Activated gamma-delta T cell (primary cell): ENCODE data around the gene ATP6V0A1.
"Not testable (repeated sequence)": the region's sequence is repeated elsewhere in the genome, so short reads cannot be mapped to it uniquely, and the experiment has no call there.

Experiments used
- DNase-seq: peaks from one replicate; lab custom pipeline; 2025; lab: John Stamatoyannopoulos, UW

Gene ATP6V0A1

GRCh38 chr17:42541041-42541833, 82.6 kb downstream of the ATP6V0A1 start:
- no peak for DNase-seq

DNA sequence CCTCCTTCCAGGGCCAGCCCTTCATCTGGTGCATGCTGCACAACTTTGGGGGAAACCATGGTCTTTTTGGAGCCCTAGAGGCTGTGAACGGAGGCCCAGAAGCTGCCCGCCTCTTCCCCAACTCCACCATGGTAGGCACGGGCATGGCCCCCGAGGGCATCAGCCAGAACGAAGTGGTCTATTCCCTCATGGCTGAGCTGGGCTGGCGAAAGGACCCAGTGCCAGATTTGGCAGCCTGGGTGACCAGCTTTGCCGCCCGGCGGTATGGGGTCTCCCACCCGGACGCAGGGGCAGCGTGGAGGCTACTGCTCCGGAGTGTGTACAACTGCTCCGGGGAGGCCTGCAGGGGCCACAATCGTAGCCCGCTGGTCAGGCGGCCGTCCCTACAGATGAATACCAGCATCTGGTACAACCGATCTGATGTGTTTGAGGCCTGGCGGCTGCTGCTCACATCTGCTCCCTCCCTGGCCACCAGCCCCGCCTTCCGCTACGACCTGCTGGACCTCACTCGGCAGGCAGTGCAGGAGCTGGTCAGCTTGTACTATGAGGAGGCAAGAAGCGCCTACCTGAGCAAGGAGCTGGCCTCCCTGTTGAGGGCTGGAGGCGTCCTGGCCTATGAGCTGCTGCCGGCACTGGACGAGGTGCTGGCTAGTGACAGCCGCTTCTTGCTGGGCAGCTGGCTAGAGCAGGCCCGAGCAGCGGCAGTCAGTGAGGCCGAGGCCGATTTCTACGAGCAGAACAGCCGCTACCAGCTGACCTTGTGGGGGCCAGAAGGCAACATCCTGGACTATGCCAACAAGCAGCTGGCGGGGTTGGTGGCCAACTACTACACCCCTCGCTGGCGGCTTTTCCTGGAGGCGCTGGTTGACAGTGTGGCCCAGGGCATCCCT, 84.8 kb downstream of the ATP6V0A1 start:
- DNase-seq: no peak

DNA sequence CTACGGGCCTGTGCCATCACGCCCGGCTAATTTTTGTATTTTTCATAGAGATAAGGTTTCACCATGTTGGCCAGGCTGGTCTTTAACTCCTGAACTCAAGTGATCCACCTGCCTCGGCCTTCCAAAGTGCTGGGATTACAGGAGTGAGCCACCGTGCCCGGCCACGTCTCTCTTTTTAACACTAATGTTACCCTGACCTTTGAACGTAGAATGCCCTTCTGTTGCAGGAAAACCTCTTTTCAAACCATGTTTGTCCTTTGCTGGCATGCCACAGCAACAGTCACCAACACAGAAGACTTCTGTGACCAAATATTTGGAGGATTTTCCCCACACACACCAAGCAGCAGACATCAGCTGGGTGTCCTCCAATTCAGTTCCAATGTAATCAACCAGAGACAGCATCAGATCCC, 86.2 kb downstream of the ATP6V0A1 start:
- DNase-seq: no peak

GRCh38 chr17:42545755-42546505, 87.3 kb downstream of the ATP6V0A1 start:
- not testable (repeated sequence) for DNase-seq

DNA sequence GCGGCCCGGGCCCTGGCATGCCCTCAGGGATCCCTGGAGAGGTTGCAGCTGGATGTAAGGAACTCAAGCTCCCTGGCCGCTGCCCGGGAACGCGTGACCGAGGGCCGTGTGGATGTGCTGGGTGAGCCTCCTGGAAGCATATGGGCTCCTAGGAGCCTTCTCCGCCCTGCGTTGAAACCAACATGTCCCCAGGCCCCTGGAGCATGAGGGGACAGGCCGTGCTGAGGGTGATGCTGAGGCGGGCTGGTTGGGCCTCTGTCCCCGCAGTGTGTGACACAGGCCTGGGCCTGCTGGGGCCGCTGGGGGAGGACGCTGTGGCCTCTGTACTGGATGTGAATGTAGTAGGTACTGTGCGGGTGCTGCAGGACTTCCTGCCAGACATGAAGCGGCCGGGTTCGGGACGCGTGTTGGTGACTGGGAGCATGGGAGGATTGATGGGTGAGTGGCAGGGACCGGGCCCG, 88.4 kb downstream of the ATP6V0A1 start:
- DNase-seq: no peak

DNA sequence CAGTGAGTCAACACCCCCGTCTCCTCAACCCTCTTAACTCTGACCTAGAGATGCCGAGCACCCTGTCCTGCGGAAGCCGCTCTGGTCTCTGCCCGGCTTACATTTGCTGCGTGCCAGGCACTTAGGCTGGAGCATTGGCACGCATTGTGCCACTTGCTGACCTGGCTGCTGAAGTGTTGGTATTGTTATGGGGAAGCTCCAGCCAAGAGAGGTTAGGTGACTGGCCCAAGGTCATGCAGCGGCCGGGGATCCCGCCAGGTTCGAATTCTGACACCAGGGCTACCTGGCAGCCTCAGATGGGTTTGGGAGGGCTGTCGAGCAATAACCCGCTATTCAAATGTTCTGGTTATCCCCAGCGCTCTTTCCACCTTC, 89.0 kb downstream of the ATP6V0A1 start:
- no peak for DNase-seq

DNA sequence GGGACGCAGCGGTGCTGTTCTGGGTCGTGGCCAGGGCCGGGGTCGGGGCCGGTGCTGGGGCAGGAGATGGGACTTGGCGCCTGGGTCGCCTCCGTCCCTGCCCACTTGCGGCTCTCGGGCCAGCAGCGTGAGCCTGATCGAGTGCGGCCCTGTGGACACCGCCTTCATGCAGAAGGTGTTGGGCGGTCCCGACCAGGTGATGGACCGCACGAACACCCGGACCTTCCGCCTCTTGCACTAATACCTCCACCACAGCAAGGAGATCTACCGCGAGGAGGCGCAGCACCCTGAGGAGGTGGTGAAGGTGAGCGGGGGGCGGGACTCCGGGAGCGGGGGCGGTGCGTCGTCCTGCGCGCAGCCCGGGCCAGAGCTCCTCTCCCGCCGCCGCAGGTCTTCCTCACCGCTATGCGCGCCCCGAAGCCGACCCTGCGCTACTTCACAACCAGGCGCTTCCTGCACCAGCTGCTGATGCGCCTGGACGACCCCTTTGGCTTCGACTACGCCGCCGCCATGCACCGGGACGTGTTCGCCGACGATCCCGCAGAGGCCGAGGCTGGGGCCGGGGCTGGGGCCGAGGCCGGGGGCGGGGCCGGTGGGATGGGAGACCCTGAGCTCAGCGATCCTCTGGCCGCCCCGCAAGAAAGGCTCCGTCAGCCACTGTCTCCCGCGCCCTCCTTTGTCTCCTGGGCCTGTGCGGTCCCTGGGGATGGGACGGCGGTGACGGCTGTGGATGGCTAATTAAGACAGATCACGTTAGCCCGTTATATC, 89.6 kb downstream of the ATP6V0A1 start:
- DNase-seq: peak; percentile 41

GRCh38 chr17:42548993-42549755, 90.5 kb downstream of the ATP6V0A1 start:
- no peak for DNase-seq

GRCh38 chr17:42552736-42553135, 94.1 kb downstream of the ATP6V0A1 start, which contains the start of gene HSD17B1:
TSS of gene HSD17B1 (plus strand) at chr17:42552923. CDS start at chr17:42552934, 11 bp downstream.
- DNase-seq: not testable (repeated sequence)

- DNase-seq: no peak
Observed at GRCh38 chr17:42553161-42553818, 94.6 kb downstream of the ATP6V0A1 start.

DNA sequence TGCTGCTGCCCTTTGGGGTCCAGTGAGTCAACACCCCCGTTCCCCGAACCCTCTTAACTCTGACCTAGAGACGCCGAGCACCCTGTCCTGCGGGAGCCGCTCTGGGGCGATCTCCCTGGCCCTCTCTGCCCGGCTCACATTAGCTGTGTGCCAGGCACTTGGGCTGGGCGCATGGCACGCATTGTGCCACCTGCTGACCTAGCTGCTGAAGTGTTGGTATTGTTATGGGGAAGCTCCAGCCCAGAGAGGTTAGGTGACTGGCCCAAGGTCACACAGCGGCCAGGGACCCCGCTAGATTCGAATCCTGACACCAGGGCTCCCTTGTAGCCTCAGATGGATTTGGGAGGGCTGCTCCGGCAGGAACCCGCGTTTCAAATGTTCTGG, 95.2 kb downstream of the ATP6V0A1 start:
- no peak for DNase-seq

GRCh38 chr17:42554250-42555121, 95.8 kb downstream of the ATP6V0A1 start:
- DNase-seq: peak; percentile 66

GRCh38 chr17:42555122-42555622, 96.5 kb downstream of the ATP6V0A1 start:
- no peak for DNase-seq

GRCh38 chr17:42555961-42556617, 97.4 kb downstream of the ATP6V0A1 start:
- DNase-seq: not testable (repeated sequence)

GRCh38 chr17:42559075-42559474, 100.4 kb downstream of the ATP6V0A1 start:
- no peak for DNase-seq

DNA sequence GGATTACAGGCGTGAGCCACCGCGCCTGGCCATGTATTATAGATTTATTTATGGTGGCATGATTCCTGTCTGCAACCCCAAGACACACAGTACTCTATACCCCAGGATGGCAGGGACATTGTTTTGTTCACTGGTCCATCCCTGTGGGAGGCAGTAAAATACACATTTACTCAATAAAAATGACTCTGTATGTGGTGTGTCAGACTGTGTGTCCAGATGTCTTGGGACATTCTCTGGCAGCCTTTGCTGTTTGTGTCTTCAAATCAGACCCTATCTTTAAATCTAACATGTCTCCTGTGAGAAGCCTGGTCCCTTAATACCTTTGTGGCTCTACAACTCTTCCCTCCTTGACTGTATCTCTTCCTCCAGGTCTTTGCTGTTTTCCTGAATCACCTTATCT, 101.6 kb downstream of the ATP6V0A1 start:
- DNase-seq: no peak

GRCh38 chr17:42561897-42562387, 103.3 kb downstream of the ATP6V0A1 start, which contains the start of gene COASY:
TSS of gene COASY (plus strand) at chr17:42562148. CDS start at chr17:42562623, 475 bp downstream.
- DNase-seq: no peak
